Measurements from ENCODE around the gene MAP1S. TPM values are rescaled to one million over a fixed set of nuclear protein-coding genes. Genes with fewer than 3 reads are reported as not detected.

Gene MAP1S
- total RNA-seq, 1 donor from 2014 or later = 30.2 TPM

DNA sequence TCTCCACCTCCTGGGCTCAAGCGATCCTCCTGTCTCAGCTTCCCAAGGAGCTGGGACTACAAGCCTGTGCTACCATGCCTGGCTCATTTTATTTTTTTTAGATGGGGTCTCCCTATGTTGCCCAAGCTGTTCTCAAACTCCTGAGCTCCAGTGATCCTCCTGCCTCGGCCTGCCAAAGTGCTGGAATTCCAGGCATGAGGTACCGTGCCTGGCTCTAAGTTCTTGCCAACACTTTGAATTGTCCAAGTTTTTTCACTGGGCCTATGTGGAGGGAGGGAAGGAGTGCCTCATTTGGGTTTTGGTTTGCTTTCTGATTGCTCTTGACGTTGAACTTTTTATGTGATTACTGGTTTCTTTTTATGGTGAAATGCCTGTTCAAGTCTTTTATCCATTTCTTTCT lies 26.7 kb upstream of the MAP1S start:
- no peaks in the 10 kb centered on the region for H3K9me3 ChIP-seq
- DNase-seq (ENCODE audit: extremely low spot score in 2 of 2) = no peak
- no peaks in the 10 kb centered on the region for H3K27me3 ChIP-seq
- H3K27ac ChIP-seq = no peak overlapping the region
- peaks cover 6% of the 10 kb centered on the region for H3K4me1 ChIP-seq
- no peak for TF ChIP-seq POLR2AphosphoS5 (IDR thresholded peaks at IDR 0.05; ENCODE audit: insufficient read depth in 1 of 2, low read depth in 1 of 2)
- TF ChIP-seq CTCF (IDR thresholded peaks at IDR 0.05) = no peak
- TF ChIP-seq POLR2A (IDR thresholded peaks at IDR 0.05) = no peak
- intact Hi-C loops (cut with DNase I) = no loop called here
- H3K36me3 ChIP-seq = no peaks in the 10 kb centered on the region
- no peak overlapping the region for H3K4me3 ChIP-seq

DNA sequence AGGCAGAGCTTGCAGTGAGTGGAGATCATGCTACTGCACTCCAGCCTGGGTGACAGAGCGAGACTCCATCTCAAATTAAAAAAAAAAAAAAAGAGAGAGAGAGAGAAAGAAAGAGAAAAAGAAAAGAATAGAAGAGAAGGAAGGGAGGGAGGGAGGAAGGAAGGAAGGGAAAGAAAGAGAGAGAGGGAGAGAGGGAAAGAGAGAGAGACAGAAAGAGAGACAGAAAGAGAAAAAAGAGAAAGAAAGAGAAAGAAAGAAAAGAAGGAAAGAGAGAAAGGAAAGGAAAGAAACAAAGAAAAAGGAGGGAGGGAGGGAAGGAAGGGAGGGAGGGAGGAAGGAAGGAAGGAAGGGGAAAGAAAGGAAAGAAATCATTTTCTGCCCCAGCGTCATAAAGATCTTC lies 24.1 kb upstream of the MAP1S start:
- no peaks in the 10 kb centered on the region for H3K27me3 ChIP-seq
- H3K4me3 ChIP-seq = no peak overlapping the region
- no peaks in the 10 kb centered on the region for H3K4me1 ChIP-seq
- intact Hi-C loops (cut with DNase I) = no loop called here
- no peak for TF ChIP-seq POLR2AphosphoS5 (IDR thresholded peaks at IDR 0.05; ENCODE audit: insufficient read depth in 1 of 2, low read depth in 1 of 2)
- TF ChIP-seq CTCF (IDR thresholded peaks at IDR 0.05) = no peak
- TF ChIP-seq POLR2A (IDR thresholded peaks at IDR 0.05) = no peak
- H3K36me3 ChIP-seq = no peaks in the 10 kb centered on the region
- no peak overlapping the region for H3K27ac ChIP-seq
- no peak for DNase-seq (ENCODE audit: extremely low spot score in 2 of 2)
- no peaks in the 10 kb centered on the region for H3K9me3 ChIP-seq

- H3K36me3 ChIP-seq = no peaks in the 10 kb centered on the region
- no peaks in the 10 kb centered on the region for H3K4me1 ChIP-seq
- no peak overlapping the region for H3K4me3 ChIP-seq
- H3K27ac ChIP-seq = no peak overlapping the region
- TF ChIP-seq POLR2A (IDR thresholded peaks at IDR 0.05) (no peak), POLR2AphosphoS5 (IDR thresholded peaks at IDR 0.05; ENCODE audit: insufficient read depth in 1 of 2, low read depth in 1 of 2) (no peak), CTCF (IDR thresholded peaks at IDR 0.05) (peak; percentile 48 to 75 (median 59))
- no peaks in the 10 kb centered on the region for H3K9me3 ChIP-seq
- no peak for DNase-seq (ENCODE audit: extremely low spot score in 2 of 2)
- intact Hi-C loops (cut with DNase I) = no loop called here
- H3K27me3 ChIP-seq = no peaks in the 10 kb centered on the region
Measured at GRCh38 chr19:17703824-17704463, 15.3 kb upstream of the MAP1S start.

GRCh38 chr19:17706750-17707181 lies 12.5 kb upstream of the MAP1S start:
- no peaks in the 10 kb centered on the region for H3K36me3 ChIP-seq
- H3K4me1 ChIP-seq = no peaks in the 10 kb centered on the region
- TF ChIP-seq POLR2AphosphoS5 (IDR thresholded peaks at IDR 0.05; ENCODE audit: insufficient read depth in 1 of 2, low read depth in 1 of 2) (no peak), POLR2A (IDR thresholded peaks at IDR 0.05) (no peak), CTCF (IDR thresholded peaks at IDR 0.05) (no peak)
- H3K27me3 ChIP-seq = no peaks in the 10 kb centered on the region
- intact Hi-C loops (cut with DNase I) = no loop called here
- H3K4me3 ChIP-seq = no peak overlapping the region
- H3K27ac ChIP-seq = no peak overlapping the region
- no peaks in the 10 kb centered on the region for H3K9me3 ChIP-seq
- no peak for DNase-seq (ENCODE audit: extremely low spot score in 2 of 2)

GRCh38 chr19:17711851-17712250 lies 7.4 kb upstream of the MAP1S start:
- no peaks in the 10 kb centered on the region for H3K27me3 ChIP-seq
- no peaks in the 10 kb centered on the region for H3K36me3 ChIP-seq
- no peak for TF ChIP-seq POLR2AphosphoS5 (IDR thresholded peaks at IDR 0.05; ENCODE audit: insufficient read depth in 1 of 2, low read depth in 1 of 2)
- TF ChIP-seq POLR2A (IDR thresholded peaks at IDR 0.05) = no peak
- TF ChIP-seq CTCF (IDR thresholded peaks at IDR 0.05) = no peak
- no peaks in the 10 kb centered on the region for H3K9me3 ChIP-seq
- peaks cover 1% of the 10 kb centered on the region for H3K4me1 ChIP-seq
- intact Hi-C loops (cut with DNase I) = no loop called here
- H3K27ac ChIP-seq = no peak overlapping the region
- DNase-seq (ENCODE audit: extremely low spot score in 2 of 2) = no peak
- no peak overlapping the region for H3K4me3 ChIP-seq

Measured in vagina (tissue), 2 donors.